Measurements from ENCODE around the gene HRAS. TPM values are rescaled to one million over a fixed set of nuclear protein-coding genes. Genes with fewer than 3 reads are reported as not detected.

The HRAS gene
- total and polyA plus RNA-seq, 2 of the 13 experiments (the other 11 are each of a cell fraction or from before 2014, with no cell fraction given), result 32.9 to 50.0 TPM

GRCh38 chr11:560305-561147 is 25.1 kb upstream of the HRAS start, which contains the start of the genes LMNTD2 and RASSF7 (continued):
- no peak for TF ChIP-seq ZNF766 (CRISPR knock-in tag; IDR thresholded peaks at IDR 0.05; ENCODE audit: borderline replicate concordance)
- peak; percentile 78 for TF ChIP-seq ZFP91 (CRISPR knock-in tag; IDR thresholded peaks at IDR 0.05; ENCODE audit: borderline replicate concordance)
- TF ChIP-seq ZFP36L1 (CRISPR knock-in tag; IDR thresholded peaks at IDR 0.05), result peak; percentile 42; the same call in 1 of the 2 replicates
- TF ChIP-seq SALL1 (CRISPR knock-in tag; IDR thresholded peaks at IDR 0.05), result peak; percentile 79
- TF ChIP-seq SMAD3 (CRISPR knock-in tag; IDR thresholded peaks at IDR 0.05), result no peak
- no peak; the same call in 1 of the 2 replicates for TF ChIP-seq MIER2 (CRISPR knock-in tag; IDR thresholded peaks at IDR 0.05)
- TF ChIP-seq, protein P1, sequence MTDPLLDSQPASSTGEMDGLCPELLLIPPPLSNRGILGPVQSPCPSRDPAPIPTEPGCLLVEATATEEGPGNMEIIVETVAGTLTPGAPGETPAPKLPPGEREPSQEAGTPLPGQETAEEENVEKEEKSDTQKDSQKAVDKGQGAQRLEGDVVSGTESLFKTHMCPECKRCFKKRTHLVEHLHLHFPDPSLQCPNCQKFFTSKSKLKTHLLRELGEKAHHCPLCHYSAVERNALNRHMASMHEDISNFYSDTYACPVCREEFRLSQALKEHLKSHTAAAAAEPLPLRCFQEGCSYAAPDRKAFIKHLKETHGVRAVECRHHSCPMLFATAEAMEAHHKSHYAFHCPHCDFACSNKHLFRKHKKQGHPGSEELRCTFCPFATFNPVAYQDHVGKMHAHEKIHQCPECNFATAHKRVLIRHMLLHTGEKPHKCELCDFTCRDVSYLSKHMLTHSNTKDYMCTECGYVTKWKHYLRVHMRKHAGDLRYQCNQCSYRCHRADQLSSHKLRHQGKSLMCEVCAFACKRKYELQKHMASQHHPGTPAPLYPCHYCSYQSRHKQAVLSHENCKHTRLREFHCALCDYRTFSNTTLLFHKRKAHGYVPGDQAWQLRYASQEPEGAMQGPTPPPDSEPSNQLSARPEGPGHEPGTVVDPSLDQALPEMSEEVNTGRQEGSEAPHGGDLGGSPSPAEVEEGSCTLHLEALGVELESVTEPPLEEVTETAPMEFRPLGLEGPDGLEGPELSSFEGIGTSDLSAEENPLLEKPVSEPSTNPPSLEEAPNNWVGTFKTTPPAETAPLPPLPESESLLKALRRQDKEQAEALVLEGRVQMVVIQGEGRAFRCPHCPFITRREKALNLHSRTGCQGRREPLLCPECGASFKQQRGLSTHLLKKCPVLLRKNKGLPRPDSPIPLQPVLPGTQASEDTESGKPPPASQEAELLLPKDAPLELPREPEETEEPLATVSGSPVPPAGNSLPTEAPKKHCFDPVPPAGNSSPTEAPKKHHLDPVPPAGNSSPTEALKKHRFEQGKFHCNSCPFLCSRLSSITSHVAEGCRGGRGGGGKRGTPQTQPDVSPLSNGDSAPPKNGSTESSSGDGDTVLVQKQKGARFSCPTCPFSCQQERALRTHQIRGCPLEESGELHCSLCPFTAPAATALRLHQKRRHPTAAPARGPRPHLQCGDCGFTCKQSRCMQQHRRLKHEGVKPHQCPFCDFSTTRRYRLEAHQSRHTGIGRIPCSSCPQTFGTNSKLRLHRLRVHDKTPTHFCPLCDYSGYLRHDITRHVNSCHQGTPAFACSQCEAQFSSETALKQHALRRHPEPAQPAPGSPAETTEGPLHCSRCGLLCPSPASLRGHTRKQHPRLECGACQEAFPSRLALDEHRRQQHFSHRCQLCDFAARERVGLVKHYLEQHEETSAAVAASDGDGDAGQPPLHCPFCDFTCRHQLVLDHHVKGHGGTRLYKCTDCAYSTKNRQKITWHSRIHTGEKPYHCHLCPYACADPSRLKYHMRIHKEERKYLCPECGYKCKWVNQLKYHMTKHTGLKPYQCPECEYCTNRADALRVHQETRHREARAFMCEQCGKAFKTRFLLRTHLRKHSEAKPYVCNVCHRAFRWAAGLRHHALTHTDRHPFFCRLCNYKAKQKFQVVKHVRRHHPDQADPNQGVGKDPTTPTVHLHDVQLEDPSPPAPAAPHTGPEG (CRISPR knock-in tag; IDR thresholded peaks at IDR 0.05), result no peak
- TF ChIP-seq AGO1 (IDR thresholded peaks at IDR 0.05; ENCODE audit: low read depth, low read length, poor library complexity, severe bottlenecking), result peak; percentile 80
- TF ChIP-seq ZFP41 (CRISPR knock-in tag; IDR thresholded peaks at IDR 0.05; ENCODE audit: borderline replicate concordance), result no peak
- no peak for TF ChIP-seq NFE2 (CRISPR knock-in tag; IDR thresholded peaks at IDR 0.05)
- TF ChIP-seq, protein P2, sequence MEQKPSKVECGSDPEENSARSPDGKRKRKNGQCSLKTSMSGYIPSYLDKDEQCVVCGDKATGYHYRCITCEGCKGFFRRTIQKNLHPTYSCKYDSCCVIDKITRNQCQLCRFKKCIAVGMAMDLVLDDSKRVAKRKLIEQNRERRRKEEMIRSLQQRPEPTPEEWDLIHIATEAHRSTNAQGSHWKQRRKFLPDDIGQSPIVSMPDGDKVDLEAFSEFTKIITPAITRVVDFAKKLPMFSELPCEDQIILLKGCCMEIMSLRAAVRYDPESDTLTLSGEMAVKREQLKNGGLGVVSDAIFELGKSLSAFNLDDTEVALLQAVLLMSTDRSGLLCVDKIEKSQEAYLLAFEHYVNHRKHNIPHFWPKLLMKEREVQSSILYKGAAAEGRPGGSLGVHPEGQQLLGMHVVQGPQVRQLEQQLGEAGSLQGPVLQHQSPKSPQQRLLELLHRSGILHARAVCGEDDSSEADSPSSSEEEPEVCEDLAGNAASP (CRISPR knock-in tag; IDR thresholded peaks at IDR 0.05; ENCODE audit: borderline replicate concordance), result peak; percentile 55; the same call in 1 of the 2 replicates
- 0 out of 2 replicates have a peak, but pooled peaks have one; percentile 41 for TF ChIP-seq CENPT (CRISPR knock-in tag; IDR thresholded peaks at IDR 0.05; ENCODE audit: low read depth)
- no peak for TF ChIP-seq STAT5B (CRISPR knock-in tag; IDR thresholded peaks at IDR 0.05)
- TF ChIP-seq SMYD3 (CRISPR knock-in tag; IDR thresholded peaks at IDR 0.05), result no peak
- TF ChIP-seq ZNF12 (CRISPR knock-in tag; IDR thresholded peaks at IDR 0.05), result no peak
- TF ChIP-seq ZNF275 (CRISPR knock-in tag; IDR thresholded peaks at IDR 0.05; ENCODE audit: borderline replicate concordance), result 0 out of 2 replicates have a peak, but pooled peaks have one; percentile 32
- peak; percentile 94 for TF ChIP-seq ZFY (CRISPR knock-in tag; IDR thresholded peaks at IDR 0.05)
